PC-3 (cell line): Measurements from ENCODE around the gene IL17D. TPM values are rescaled to one million over a fixed set of nuclear protein-coding genes. Genes with fewer than 3 reads are reported as not detected.

Experiments
- ATAC-seq: fragments of 200-7000 bp; cut with Tn5 transposase; 2 replicates; pipeline ENCODE4 v1.9.1; 2020; ENCODE audit warnings: mild to moderate bottlenecking, moderate library complexity
- Bru-seq: library from RNA; stranded (reverse); fragments of 400-500 nt; gene quantifications from one replicate; lab custom pipeline; 2021; lab: Mats Ljungman, UMichigan
- BruChase-seq, 2 experiments: library from RNA; stranded (reverse); fragments of 400-500 nt; gene quantifications; one replicate each; lab custom pipeline; 2021; lab: Mats Ljungman, UMichigan
- BruUV-seq: library from RNA; stranded (reverse); fragments of 400-500 nt; replicated peaks from 2 replicates; lab custom pipeline; 2021; lab: Mats Ljungman, UMichigan
- CTCF ChIA-PET: fragments of 300-600 bp; sonication (Branson Sonifier 250); formaldehyde crosslinking; loops from one replicate; lab custom pipeline; 2022; ENCODE audit warnings: antibody characterized with exemption; lab: Charles Lee
- POLR2A ChIA-PET: fragments of 300-600 bp; sonication (Branson Sonifier 250); formaldehyde crosslinking; loops from one replicate; lab custom pipeline; 2022; ENCODE audit warnings: antibody characterized with exemption; ENCODE audit not compliant: unreplicated experiment; lab: Charles Lee
- DNase-seq: peaks from one replicate; pipeline ENCODE4 v3.0.0-alpha.2; 2015
- H2AFZ ChIP-seq: fragments of 300-600 bp; sonication (generic); 2 replicates; pipeline ENCODE4 v1.6.0; 2016; ENCODE audit warnings: antibody characterized with exemption, low read length
- H3F3A ChIP-seq: fragments of 300-600 bp; sonication (generic); one replicate; pipeline ENCODE4 v1.6.0; 2017; ENCODE audit warnings: antibody characterized with exemption, low read length, control low read depth, mild to moderate bottlenecking; ENCODE audit not compliant: unreplicated experiment
- H3K27ac ChIP-seq: fragments of 300-600 bp; sonication (generic); 2 replicates; pipeline ENCODE4 v1.5.1; 2016; ENCODE audit warnings: mild to moderate bottlenecking, low read length
- H3K27me3 ChIP-seq: fragments of 300-600 bp; sonication (generic); 2 replicates; pipeline ENCODE4 v1.6.1; 2016; ENCODE audit warnings: low read length, mixed read lengths
- H3K36me3 ChIP-seq: fragments of 300-600 bp; sonication (generic); 2 replicates; pipeline ENCODE4 v1.6.1; 2016; ENCODE audit warnings: low read depth, mixed run types, low read length, mixed read lengths
- H3K4me1 ChIP-seq: fragments of 300-600 bp; sonication (generic); 2 replicates; pipeline ENCODE4 v1.5.1; 2016; ENCODE audit warnings: low read length; ENCODE audit not compliant: insufficient read depth
- H3K4me2 ChIP-seq: fragments of 300-600 bp; sonication (generic); 2 replicates; pipeline ENCODE4 v1.6.0; 2016; ENCODE audit warnings: low read length
- H3K4me3 ChIP-seq: fragments of 300-600 bp; sonication (generic); 2 replicates; pipeline ENCODE4 v1.5.1; 2016; ENCODE audit warnings: mild to moderate bottlenecking, low read length, mixed read lengths
- H3K79me2 ChIP-seq: fragments of 300-600 bp; sonication (generic); 2 replicates; pipeline ENCODE4 v1.6.1; 2017; ENCODE audit warnings: low read length, mixed read lengths
- H3K9ac ChIP-seq: fragments of 300-600 bp; sonication (generic); 2 replicates; pipeline ENCODE4 v1.6.0; 2016; ENCODE audit warnings: mild to moderate bottlenecking, low read length
- H3K9me2 ChIP-seq: fragments of 300-600 bp; sonication (generic); replicated peaks from 2 replicates; pipeline ENCODE4 v1.6.1; 2016; ENCODE audit warnings: mixed run types, low read length, mixed read lengths
- H3K9me3 ChIP-seq: fragments of 300-600 bp; sonication (generic); 2 replicates; pipeline ENCODE4 v1.6.1; 2016; ENCODE audit warnings: low read length, mixed read lengths
- H4K20me1 ChIP-seq: fragments of 300-600 bp; sonication (generic); 2 replicates; pipeline ENCODE4 v1.6.1; 2016; ENCODE audit warnings: low read length, mixed read lengths
- EZH2 ChIP-seq: fragments of 300-600 bp; sonication (generic); IDR thresholded peaks from one replicate; pipeline ENCODE4 v1.6.1; 2017; ENCODE audit warnings: antibody characterized with exemption, mild to moderate bottlenecking, low read length; ENCODE audit not compliant: unreplicated experiment
- EZH2phosphoT487 ChIP-seq: fragments of 300-600 bp; sonication (generic); IDR thresholded peaks from 2 replicates; pipeline ENCODE4 v1.6.1; 2018; ENCODE audit warnings: mild to moderate bottlenecking, antibody characterized with exemption, low read length, borderline replicate concordance
- intact Hi-C: fragments of 100-400 bp; cut with micrococcal nuclease; formaldehyde crosslinking; loops from 2 replicates; pipeline ENCODE4 v1.9.0; 2023
- long read RNA-seq: library from polyadenylated mRNA; unstranded; transcript quantifications from one replicate; pipeline ENCODE4 v2.0.0, GENCODE V29; 2021; ENCODE audit not compliant: unreplicated experiment
- total RNA-seq: library from RNA; depleted of rRNA; stranded (reverse); fragments of >200 nt; gene quantifications from 2 replicates; pipeline ENCODE4 v1.2.3, GENCODE V29; 2014; rRNA removed
- TF ChIP-seq, protein P1 (sequence below): fragments of 300-600 bp; sonication (generic); conservative IDR thresholded peaks from 2 replicates; pipeline ENCODE4 v1.5.1; 2017; ENCODE audit warnings: antibody characterized with exemption, low read depth, mild to moderate bottlenecking, low read length

The IL17D gene, protein sequence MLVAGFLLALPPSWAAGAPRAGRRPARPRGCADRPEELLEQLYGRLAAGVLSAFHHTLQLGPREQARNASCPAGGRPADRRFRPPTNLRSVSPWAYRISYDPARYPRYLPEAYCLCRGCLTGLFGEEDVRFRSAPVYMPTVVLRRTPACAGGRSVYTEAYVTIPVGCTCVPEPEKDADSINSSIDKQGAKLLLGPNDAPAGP
- total RNA-seq (1.1 and 1.8 TPM in 2 replicates), Bru-seq, nascent RNA (percentile 16 among the genes with signal in this experiment), BruChase-seq, experiment 1, labeled RNA remaining after a 6-hour chase (percentile 21 among the genes with signal in this experiment), BruChase-seq, experiment 2, labeled RNA remaining after a 2-hour chase (percentile 23 among the genes with signal in this experiment)
- long read RNA-seq, partial matches to known transcripts = 2 of 3 reads
- long read RNA-seq, other reads (novel, unspliced or antisense) = 1 of 3 reads

DNA sequence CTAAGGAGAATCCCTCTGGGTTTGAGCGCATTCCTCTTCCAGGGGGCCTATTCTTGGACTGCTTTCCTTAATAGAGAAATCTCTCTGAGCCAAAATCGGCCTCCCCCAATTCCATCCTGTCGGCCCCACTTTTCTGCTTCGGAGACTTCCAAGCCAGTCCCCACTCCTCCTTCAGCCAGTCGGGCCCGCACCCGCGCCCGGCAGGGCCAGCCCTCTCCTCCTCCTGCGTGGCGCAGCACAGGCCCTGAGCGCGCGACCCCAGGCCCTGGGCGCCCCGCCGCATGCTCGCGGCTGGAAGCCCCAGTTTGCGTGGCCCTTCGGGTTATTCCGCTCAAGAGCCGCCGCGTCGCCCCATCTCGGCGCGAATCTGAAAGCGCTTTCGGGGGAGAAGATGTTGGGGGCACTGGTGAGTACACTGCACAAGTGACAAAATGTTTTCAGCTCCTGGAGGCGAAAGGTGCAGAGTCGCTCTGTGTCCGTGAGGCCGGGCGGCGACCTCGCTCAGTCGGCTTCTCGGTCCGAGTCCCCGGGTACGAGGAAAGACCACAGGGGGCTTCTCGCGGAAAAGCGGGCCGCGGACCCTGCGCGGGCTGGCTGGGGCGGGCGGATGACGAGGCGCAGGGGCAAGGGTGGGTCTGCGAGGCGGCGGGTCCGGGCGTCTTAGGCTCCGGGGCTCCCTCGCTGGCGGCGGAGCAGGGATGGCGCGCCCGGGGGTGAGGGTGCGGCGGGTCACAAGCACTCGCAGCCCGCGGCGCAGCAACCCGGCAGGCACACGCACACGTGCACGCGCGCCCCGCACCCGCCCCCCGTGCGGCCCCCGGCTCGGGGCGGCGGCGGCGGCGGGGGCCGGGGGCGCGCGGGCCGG lies at the start of gene IL17D:
IL17D (plus strand) TSS at position 785 of the 865 bp plus-strand sequence. CDS start 303 bp downstream, outside the sequence.
- Histone ChIP-seq H3F3A (no peaks in the 10 kb centered on the region), H4K20me1 (no peaks in the 10 kb centered on the region), H3K9ac (peak within 1 kb of the TSS; percentile 69), H3K9me2 (no peaks in the 10 kb centered on the region), H3K79me2 (peaks cover 6% of the 10 kb centered on the region), H3K4me1 (peaks cover 25% of the 10 kb centered on the region), H3K9me3 (no peaks in the 10 kb centered on the region), H3K36me3 (no peaks in the 10 kb centered on the region), H3K27me3 (no peaks in the 10 kb centered on the region), H3K27ac (no peak within 1 kb of the TSS), H2AFZ (peak within 1 kb of the TSS; percentile 73), H3K4me3 (peak within 1 kb of the TSS; percentile 88), H3K4me2 (peak within 1 kb of the TSS; percentile 96)
- intact Hi-C loops = loop anchor here (2.0 to 5.0 kb wide), 3 partner anchors 86 to 208 kb away; partner anchors contain the start of gene IFT88
- BruUV-seq = no TSS peak
- ChIA-PET CTCF (interaction anchor here (0.5 to 1.0 kb wide), 4 partner anchors 20 to 166 kb away, joined by 3 to 4 read pairs (median 4); no protein-coding TSS in a partner anchor), POLR2A (no interaction called here)
- DNase-seq = no peak
- peak; percentile 23 for ATAC-seq
- TF ChIP-seq EZH2phosphoT487 = no peak
- TF ChIP-seq, protein P1, sequence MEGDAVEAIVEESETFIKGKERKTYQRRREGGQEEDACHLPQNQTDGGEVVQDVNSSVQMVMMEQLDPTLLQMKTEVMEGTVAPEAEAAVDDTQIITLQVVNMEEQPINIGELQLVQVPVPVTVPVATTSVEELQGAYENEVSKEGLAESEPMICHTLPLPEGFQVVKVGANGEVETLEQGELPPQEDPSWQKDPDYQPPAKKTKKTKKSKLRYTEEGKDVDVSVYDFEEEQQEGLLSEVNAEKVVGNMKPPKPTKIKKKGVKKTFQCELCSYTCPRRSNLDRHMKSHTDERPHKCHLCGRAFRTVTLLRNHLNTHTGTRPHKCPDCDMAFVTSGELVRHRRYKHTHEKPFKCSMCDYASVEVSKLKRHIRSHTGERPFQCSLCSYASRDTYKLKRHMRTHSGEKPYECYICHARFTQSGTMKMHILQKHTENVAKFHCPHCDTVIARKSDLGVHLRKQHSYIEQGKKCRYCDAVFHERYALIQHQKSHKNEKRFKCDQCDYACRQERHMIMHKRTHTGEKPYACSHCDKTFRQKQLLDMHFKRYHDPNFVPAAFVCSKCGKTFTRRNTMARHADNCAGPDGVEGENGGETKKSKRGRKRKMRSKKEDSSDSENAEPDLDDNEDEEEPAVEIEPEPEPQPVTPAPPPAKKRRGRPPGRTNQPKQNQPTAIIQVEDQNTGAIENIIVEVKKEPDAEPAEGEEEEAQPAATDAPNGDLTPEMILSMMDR = peak; percentile 20; the same call in 1 of the 2 replicates
- no peak for TF ChIP-seq EZH2

DNA sequence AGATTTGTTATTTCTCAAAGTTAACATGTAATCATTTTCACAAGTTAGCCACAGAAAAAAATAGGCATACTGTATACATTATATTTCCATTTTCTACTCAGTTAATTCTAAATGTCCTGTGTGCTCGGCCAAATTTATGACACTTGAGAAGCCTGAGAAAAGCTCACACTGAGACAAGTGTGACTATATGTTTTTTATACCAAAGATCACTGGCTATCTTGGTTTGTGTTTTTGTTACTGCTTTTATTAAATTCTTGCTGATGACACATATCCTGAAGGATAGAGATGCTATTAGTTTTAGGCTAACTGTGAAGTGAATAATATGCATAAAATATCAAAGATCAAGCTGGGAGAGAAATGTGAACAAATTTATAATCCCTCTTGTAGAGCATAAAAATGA lies 49.3 kb upstream of the IL17D start:
- CTCF ChIA-PET = interaction anchor here (0.6 to 0.7 kb wide), 2 partner anchors 50 to 163 kb away, joined by 3 to 4 read pairs; partner anchors contain the start of gene IL17D
- peak overlapping the region; percentile 12; the same call in 1 of the 2 replicates for H3K4me2 ChIP-seq
- H2AFZ ChIP-seq = no peak overlapping the region

More for the DNA sequence above, 49.3 kb upstream of the IL17D start:
- Histone ChIP-seq H3K79me2 (no peaks in the 10 kb centered on the region), H3K4me1 (peaks cover 15% of the 10 kb centered on the region; the same call in 1 of the 2 replicates), H3K4me3 (no peak overlapping the region), H4K20me1 (no peaks in the 10 kb centered on the region), H3K9me3 (no peaks in the 10 kb centered on the region), H3K9me2 (no peaks in the 10 kb centered on the region), H3K36me3 (no peaks in the 10 kb centered on the region), H3K9ac (peak overlapping the region; percentile 51), H3F3A (no peaks in the 10 kb centered on the region), H3K27me3 (no peaks in the 10 kb centered on the region), H3K27ac (peak overlapping the region; percentile 75)
- DNase-seq (peak; percentile 46), ATAC-seq (peak; percentile 87)
- POLR2A ChIA-PET = no interaction called here
- TF ChIP-seq, protein P1 = no peak
- no peak for TF ChIP-seq EZH2phosphoT487
- TF ChIP-seq EZH2 = no peak
- intact Hi-C loops = no loop called here
- BruUV-seq = no TSS peak
